Duodenal mucosa (tissue), 2 donors: Measurements from ENCODE around the gene TEAD1.
"Not testable (repeated sequence)": the region's sequence is repeated elsewhere in the genome, so short reads cannot be mapped to it uniquely, and the experiment has no call there.

Experiments used
- H3K27ac ChIP-seq: one replicate; pipeline ENCODE4 v1.7.0; 2013; ENCODE audit warnings: low read depth, low read length
- H3K27me3 ChIP-seq, 2 donors: one replicate each; pipeline ENCODE4 v1.7.0; 2013; ENCODE audit warnings: low read length in 2 of 2, control low read depth in 1 of 2; ENCODE audit not compliant: insufficient read depth in 2 of 2, control insufficient read depth in 1 of 2
- H3K36me3 ChIP-seq, 2 donors: one replicate each; pipeline ENCODE4 v1.7.0; 2013; ENCODE audit warnings: low read length in 2 of 2, control low read depth in 1 of 2; ENCODE audit not compliant: insufficient read depth in 2 of 2, control insufficient read depth in 1 of 2
- H3K4me1 ChIP-seq, 2 donors: one replicate each; pipeline ENCODE4 v1.7.0; 2013; ENCODE audit warnings: low read length in 2 of 2, control low read depth in 1 of 2; ENCODE audit not compliant: insufficient read depth in 2 of 2, control insufficient read depth in 1 of 2
- H3K4me3 ChIP-seq, 2 donors: one replicate each; pipeline ENCODE4 v1.7.0; 2013; ENCODE audit warnings: low read length in 2 of 2, low read depth in 1 of 2
- H3K9ac ChIP-seq, 2 donors: one replicate each; pipeline ENCODE4 v1.7.0; 2013; ENCODE audit warnings: low read length in 2 of 2, low read depth in 1 of 2
- H3K9me3 ChIP-seq, 2 donors: one replicate each; pipeline ENCODE4 v1.7.0; 2013; ENCODE audit warnings: low read length in 2 of 2, control low read depth in 1 of 2; ENCODE audit not compliant: control insufficient read depth in 1 of 2

Gene TEAD1

GRCh38 chr11:12864316-12865156 lies 190.3 kb downstream of the TEAD1 start:
- Histone ChIP-seq H3K9me3 (no peaks in the 10 kb centered on the region), H3K36me3 (no peaks in the 10 kb centered on the region), H3K27me3 (no peaks in the 10 kb centered on the region), H3K9ac (no peak overlapping the region), H3K4me3 (no peak overlapping the region), H3K4me1 (no peaks in the 10 kb centered on the region), H3K27ac (no peak overlapping the region)

GRCh38 chr11:12865863-12866595 lies 191.8 kb downstream of the TEAD1 start:
- Histone ChIP-seq H3K27ac (no peak overlapping the region), H3K27me3 (no peaks in the 10 kb centered on the region), H3K36me3 (no peaks in the 10 kb centered on the region), H3K9me3 (no peaks in the 10 kb centered on the region), H3K4me1 (no peaks in the 10 kb centered on the region), H3K4me3 (no peak overlapping the region), H3K9ac (no peak overlapping the region)

- no peaks in the 10 kb centered on the region for H3K4me1 ChIP-seq
- no peak overlapping the region for H3K4me3 ChIP-seq
- no peaks in the 10 kb centered on the region for H3K36me3 ChIP-seq
- H3K27me3 ChIP-seq = no peaks in the 10 kb centered on the region
- H3K27ac ChIP-seq = no peak overlapping the region
- H3K9ac ChIP-seq = no peak overlapping the region
- H3K9me3 ChIP-seq = no peaks in the 10 kb centered on the region
These were observed 193.3 kb downstream of the TEAD1 start for GRCh38 chr11:12867531-12867930.

GRCh38 chr11:12868315-12869073 lies 194.3 kb downstream of the TEAD1 start:
- H3K27ac ChIP-seq = no peak overlapping the region
- no peaks in the 10 kb centered on the region for H3K36me3 ChIP-seq
- no peaks in the 10 kb centered on the region for H3K4me1 ChIP-seq
- H3K27me3 ChIP-seq = no peaks in the 10 kb centered on the region
- no peak overlapping the region for H3K4me3 ChIP-seq
- H3K9me3 ChIP-seq = no peaks in the 10 kb centered on the region
- no peak overlapping the region for H3K9ac ChIP-seq

GRCh38 chr11:12871241-12871640 lies 197.0 kb downstream of the TEAD1 start:
- Histone ChIP-seq H3K27me3 (no peaks in the 10 kb centered on the region), H3K27ac (no peak overlapping the region), H3K9ac (no peak overlapping the region), H3K9me3 (no peaks in the 10 kb centered on the region), H3K4me1 (no peaks in the 10 kb centered on the region), H3K4me3 (no peak overlapping the region), H3K36me3 (no peaks in the 10 kb centered on the region)

GRCh38 chr11:12871788-12872321 lies 197.6 kb downstream of the TEAD1 start:
- no peaks in the 10 kb centered on the region for H3K27me3 ChIP-seq
- H3K36me3 ChIP-seq = no peaks in the 10 kb centered on the region
- H3K4me3 ChIP-seq = no peak overlapping the region
- H3K9me3 ChIP-seq = no peaks in the 10 kb centered on the region
- H3K9ac ChIP-seq = no peak overlapping the region
- H3K4me1 ChIP-seq = no peaks in the 10 kb centered on the region
- no peak overlapping the region for H3K27ac ChIP-seq

- H3K27ac ChIP-seq = no peak overlapping the region
These were observed 202.1 kb downstream of the TEAD1 start for GRCh38 chr11:12876340-12876739.

GRCh38 chr11:12876988-12877387 lies 202.8 kb downstream of the TEAD1 start:
- Histone ChIP-seq H3K9me3 (no peaks in the 10 kb centered on the region), H3K9ac (no peak overlapping the region), H3K27ac (no peak overlapping the region), H3K4me1 (peaks cover 0 to 3% of the 10 kb centered on the region in 2 donors), H3K36me3 (peaks cover 0 to 15% of the 10 kb centered on the region in 2 donors), H3K4me3 (no peak overlapping the region), H3K27me3 (no peaks in the 10 kb centered on the region)

More at GRCh38 chr11:12876340-12876739, 202.1 kb downstream of the TEAD1 start:
- Histone ChIP-seq H3K27me3 (no peaks in the 10 kb centered on the region), H3K4me1 (peaks cover 0 to 3% of the 10 kb centered on the region in 2 donors), H3K9me3 (no peaks in the 10 kb centered on the region), H3K9ac (no peak overlapping the region), H3K36me3 (peaks cover 0 to 10% of the 10 kb centered on the region in 2 donors), H3K4me3 (no peak overlapping the region)

- H3K9ac ChIP-seq, H3K4me3 ChIP-seq, H3K9me3 ChIP-seq, H3K27ac ChIP-seq, H3K4me1 ChIP-seq, H3K27me3 ChIP-seq: not testable (repeated sequence)
- peaks cover 5 to 20% of the 10 kb centered on the region in 2 donors for H3K36me3 ChIP-seq
These were observed 203.3 kb downstream of the TEAD1 start for GRCh38 chr11:12877508-12877907.
